Activated CD4-positive, CD25-positive, alpha-beta regulatory T cell (primary cell): Measurements from ENCODE around the gene ADCY10.

Source experiments
- DNase-seq, 4 experiments: peaks; one replicate each; lab custom pipeline; 2025; lab: John Stamatoyannopoulos, UW

ADCY10 gene

DNA sequence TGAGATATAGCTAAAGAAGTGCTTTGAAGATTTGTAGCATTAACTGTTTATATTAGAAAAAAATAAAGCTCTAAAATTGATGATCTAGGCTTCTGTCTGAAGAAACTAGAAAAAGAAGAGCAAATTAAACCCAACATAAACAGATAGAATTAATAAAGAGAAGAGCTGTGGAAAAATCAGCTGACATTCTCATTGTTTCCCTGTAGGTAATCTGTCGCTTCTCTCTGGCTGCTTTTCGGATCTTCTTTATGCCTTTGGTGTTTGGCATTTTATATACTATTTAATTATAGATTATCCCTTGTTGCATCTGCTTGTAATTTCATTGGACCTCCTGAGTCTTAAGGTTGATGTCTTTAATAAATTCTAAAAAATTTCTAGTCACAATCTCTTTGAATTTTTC is 132.4 kb downstream of the ADCY10 start:
- DNase-seq: no peak

DNA sequence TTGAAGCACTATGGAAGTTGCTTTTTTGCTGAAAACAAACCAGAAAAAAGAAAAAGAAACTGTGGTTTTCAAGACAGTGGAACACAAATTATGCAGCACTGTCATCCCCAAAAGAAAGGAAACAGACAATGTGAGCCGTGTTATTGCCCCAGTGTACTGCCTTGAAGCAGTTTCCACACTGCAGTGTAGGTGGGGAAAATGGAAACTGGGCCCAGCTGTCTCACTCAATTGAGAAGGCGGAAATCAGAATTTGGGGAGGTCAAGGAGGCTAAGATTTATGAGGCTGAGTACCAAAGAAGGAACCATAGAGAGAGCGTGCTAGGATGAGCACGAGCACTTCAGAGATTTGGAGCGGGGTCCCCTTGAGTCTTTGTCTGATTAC is 136.7 kb downstream of the ADCY10 start:
- DNase-seq: no peak

DNA sequence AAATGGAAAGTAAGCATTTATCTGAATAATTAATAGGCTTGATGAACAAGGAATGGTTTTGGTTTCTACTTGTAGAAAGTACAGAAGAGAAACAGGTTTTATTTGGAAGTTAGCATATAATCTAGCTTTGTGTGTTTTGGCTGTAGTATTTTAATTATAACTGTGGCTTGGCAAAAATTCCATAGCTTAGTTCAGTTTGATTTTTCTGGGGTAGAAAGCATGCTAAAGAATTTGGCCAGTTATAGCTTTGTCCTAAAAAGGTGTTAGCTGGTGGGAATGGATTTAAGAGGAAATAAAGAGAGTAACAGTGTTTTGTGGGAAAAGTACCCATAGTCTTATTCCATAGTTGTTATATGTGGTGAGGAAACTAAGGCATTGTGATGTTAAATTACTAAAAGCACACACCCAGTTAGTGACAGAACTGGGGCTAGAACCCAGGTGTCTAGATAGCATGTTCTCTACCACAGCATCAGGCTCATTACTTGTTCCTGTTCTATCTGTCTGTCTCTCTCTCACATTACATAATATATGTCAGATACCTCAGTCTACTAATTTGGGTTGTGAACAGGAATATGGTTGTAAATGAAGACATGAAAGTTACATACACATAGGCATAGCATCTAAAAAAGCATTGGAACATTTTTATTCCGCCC is 137.2 kb downstream of the ADCY10 start:
- DNase-seq: no peak

DNA sequence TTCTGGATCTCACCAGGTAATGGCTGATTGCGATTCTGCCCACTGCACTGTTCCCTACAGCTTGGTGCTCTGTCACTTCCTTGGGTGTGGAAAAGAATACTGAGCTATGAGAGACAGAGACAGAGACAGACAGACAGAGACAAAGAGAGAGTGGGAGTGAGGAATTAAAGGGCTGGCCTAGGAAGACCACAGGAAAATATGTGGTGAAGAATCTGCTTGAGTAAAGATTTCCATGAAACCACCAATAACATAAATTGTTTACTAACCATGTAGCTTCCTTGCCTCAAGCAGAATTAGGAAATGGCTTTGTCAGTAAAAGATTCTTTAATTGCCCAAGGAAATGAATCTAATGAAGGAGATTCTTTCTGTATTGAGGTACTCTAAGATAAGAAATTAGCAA is 137.8 kb downstream of the ADCY10 start:
- no peak for DNase-seq

DNA sequence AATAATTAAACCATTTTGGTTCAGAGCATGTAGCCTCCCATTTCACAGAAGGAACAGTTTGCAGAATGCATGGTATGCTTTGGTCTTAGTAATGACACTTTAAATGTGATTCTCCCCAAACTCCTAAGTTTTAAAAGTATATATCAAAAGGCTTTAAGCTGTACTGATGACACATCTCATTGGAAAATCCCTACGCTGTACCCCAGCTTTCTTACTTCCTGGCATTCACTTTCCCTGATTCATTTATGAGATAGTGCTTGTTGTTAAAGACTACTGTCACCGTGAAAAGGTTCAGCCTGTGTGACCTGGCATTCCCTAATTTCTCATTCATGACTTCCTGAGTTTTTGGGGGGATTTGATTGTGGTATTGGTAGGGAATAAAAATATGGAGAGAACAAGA is 138.8 kb downstream of the ADCY10 start:
- DNase-seq: no peak

DNA sequence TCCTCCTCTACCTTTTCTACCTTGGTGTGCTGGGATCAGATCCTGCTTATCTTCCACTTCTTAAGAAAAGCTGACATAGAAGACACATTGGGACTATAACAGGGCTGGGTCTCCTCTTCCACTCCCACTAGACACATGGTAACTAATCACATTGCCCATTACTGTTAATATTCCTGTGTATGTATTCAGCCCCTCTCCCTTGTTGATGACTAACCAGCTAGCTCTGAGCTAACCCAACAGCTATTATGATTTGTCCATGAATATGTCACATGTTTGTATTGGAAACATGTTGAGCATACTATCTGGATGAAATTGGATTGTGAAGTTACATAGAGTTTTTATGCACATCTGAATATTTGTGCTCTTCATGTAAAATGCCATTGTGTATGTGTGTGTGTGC is 139.2 kb downstream of the ADCY10 start:
- no peak for DNase-seq

DNA sequence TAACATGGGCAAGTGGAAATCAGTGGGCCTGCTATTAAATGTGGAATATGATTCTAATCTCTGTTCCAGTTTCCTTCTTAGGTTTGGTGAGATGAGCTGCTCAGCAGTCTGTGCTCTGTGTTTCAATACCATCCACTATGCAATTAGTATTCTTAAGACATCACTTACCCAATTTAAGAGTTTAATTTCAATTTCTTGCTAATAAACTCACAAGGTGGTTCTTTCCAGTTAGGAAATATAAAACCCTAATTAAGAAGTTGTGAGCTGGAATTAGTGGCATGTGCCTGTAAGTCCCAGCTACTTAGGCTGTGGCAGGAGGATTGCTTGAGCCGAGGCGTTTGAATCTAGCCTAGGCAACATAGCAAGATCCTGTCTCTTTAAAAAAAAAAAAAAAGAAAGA is 140.4 kb downstream of the ADCY10 start:
- DNase-seq: no peak

DNA sequence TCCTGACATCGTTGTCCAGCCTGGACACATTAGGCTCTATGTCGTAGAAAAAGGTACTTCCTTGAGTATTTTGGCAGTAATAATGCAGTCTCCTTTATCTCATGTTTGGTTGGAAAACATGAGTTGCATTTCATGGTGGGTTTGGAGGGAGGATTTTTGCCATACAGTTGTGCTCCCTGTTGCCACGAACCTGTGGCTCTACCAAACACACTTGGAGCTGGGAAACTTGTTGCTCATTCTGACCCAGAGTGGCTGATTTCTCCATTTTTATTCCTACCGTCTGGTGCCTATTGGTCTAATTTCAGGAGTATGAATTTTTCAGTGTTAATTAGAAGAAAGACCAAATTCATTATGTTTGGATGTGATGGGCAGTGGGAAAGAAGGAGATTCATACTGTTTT is 141.5 kb downstream of the ADCY10 start:
- DNase-seq: no peak

DNA sequence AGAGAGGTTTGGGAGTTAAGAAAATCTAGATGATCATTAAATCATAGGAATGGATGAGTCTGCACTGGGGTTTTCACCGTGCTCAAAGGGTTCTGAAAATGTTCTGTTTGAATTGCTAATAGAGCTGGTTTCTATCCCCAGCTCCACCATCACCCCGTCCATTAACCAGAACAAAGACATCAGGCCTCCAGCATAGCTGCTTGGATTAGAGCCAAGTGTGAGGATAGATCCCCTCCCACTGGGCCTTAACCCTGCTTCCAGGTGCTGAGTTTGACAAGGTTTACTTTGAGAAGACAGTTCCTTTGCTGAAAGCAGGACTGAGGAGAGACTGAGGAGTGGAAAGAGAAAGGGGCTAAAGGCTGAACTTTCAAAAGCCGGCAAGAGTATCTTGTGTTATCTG is 143.8 kb downstream of the ADCY10 start:
- DNase-seq: no peak

DNA sequence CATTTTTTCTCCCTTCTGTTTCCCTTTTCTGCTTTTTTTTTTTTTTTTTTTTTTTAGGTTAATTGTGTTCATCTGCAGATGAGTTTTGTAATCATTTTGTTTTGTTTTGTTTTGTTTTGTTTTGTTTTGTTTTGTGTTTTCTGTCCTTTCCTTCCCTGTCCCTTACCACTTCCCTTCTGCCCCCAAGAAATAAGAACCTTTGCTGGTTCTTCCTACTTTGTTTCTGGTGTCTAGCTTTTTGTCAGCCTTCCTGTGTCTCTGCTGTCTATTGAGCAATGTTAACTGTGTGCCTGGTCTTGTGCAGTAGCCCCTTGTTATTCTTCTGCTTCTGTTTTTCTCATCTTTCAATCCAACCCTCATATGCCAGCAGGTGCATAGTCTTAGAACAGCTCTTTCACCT is 146.2 kb downstream of the ADCY10 start:
- no peak for DNase-seq

DNA sequence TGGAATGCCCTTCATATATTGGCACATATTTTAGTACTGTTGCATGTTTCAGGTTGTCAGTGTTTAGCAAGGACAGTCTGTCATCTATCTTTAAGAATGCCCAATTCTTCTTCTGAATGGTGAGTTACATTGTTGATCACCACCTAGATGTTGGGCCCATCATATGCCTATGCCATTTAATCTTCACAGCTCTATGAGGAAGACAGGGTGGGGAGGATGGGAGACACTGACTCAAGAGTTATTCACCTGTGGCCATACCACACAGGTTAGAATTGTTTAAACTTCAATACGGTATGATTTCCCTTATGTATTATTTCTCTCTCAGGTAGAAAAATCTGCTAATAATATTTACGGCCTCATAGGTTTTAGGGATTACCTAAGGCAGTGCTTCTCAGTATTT is 147.4 kb downstream of the ADCY10 start:
- no peak for DNase-seq

DNA sequence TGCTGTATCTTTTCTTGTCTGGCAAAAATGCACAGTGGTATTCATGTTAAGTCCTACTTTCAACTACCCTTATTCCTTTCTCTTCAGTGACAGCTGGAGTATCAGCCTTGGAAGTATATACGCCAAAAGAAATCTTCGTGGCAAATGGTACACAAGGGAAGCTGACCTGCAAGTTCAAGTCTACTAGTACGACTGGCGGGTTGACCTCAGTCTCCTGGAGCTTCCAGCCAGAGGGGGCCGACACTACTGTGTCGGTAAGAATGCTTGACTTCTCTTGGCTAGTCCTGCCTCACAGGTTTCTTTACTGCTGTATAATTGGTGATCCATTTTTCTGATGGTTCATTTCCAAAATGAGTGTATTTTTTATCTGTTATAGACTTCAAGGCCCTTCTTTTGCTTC is 148.4 kb downstream of the ADCY10 start:
- DNase-seq: no peak

DNA sequence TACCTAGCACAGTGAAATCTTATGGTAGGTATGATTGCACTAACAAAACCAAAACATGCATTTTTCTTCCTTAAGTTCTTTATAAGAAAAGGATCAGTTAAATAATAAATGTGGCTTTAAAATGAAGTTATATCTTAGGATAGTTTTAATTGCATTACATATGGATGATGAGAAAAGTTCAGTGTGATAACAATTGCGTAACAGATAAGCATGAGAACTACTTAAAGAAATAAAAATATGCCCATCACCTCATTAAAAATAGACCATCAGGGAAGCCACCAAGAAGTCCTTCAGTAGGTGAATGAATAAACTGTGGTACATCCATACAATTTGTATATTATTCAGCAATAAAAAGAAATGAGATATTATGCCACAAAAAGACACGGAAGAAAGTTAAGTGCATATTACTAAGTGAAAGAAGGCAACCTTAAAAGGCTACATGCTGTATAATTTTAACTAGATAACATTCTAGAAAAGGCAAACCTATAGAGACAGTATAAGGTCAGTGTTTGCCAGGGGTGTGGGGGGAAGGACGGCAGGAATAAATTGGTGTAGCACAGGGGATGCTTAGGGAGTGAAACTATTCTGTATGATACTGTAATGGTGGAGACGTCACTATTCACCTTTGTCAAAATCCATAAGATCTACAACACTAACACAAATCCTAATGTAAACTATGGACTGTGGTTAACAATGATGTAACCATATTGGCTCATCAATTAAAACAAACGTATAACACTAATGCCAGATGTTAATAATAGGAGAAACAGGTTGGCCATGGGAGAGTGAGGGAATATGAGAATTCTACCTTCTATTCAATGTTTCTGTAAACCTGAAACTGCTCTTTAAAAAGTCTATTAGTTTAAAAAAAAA is 149.2 kb downstream of the ADCY10 start:
- no peak for DNase-seq

DNA sequence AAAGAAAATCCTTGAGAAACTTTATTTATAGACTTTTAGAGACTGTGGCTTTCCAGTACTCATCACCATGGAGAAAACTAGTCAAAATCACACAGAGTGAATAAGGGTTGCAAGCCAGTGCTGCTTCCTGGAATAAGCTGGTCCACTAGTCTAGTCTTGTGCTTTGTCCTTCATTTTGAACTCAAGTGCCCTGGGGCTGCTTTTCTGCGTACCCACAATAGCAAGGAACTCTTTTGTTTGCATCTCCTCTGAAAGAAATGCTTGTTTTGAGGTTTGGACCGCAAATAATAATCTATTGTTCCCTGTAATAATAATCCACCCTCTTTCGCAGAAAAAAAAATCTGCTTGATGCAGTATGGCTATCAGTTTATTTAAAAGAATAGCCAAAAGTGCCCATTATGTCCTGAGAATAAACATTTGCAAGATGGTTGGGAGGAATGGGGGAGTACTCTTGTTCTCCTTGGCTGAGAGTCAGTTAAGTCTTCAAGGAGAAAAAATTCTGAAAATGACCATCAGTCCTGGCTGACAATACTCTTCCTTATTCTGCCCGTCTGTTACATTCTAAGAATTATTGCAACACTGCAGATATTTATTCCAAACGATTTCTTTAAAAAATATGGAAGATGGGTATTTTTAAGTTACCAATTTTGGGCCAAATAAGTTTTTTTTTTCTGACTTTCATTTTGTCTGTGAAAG is 150.3 kb downstream of the ADCY10 start:
- DNase-seq: no peak

DNA sequence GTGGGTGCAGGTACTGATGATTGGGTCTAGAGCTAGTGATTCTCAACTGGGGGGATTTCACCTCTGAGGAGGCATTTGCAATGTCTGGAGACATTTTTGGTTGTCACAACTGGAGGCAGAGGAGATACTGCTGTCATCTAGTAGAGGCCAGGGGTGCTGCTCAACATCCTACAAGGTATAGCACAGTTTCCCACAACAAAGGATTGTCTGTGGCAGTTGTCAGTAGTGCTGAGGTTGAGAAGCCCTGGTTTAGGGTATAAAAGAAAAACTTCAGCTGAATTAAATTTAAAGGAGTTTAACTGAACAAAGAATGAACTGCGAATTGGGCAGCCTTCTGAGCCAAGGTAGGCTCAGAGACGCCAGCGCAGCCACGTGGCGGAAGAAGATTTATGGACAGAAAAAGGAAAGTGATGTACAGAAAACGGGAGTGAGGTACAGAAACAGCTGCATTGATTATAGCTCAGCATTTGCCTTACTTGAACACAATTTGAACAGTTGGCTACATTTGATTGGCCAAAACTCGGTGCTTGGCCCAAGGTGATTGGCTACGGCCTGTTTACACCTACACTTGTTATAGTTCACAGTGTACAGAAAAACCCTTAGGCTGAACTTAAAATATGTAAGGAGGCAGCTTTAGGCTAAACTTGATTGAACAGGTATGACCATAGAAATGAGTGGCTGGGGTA is 151.7 kb downstream of the ADCY10 start:
- no peak for DNase-seq

DNA sequence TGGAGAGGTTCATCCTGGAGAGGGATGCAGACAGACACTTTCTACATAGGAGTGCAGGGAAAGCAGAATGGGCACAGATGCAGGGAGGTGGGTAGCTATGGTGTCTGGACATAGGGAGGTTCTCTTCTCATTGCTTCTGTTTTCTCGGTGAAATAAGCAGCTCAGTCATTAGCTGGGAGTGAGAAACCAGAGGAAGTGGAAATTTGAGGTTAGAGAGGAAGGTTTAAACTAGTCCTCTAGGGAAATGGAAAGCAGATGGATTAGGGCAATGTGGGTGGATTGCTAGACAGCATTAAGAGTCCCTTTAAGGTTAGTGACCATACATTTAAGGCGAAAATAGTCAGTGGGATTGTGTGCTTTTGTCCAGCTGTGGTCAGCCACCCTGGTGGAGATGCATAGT is 152.5 kb downstream of the ADCY10 start:
- no peak for DNase-seq
